ENCODE measurements around the gene EEFSEC.

The EEFSEC gene

DNA sequence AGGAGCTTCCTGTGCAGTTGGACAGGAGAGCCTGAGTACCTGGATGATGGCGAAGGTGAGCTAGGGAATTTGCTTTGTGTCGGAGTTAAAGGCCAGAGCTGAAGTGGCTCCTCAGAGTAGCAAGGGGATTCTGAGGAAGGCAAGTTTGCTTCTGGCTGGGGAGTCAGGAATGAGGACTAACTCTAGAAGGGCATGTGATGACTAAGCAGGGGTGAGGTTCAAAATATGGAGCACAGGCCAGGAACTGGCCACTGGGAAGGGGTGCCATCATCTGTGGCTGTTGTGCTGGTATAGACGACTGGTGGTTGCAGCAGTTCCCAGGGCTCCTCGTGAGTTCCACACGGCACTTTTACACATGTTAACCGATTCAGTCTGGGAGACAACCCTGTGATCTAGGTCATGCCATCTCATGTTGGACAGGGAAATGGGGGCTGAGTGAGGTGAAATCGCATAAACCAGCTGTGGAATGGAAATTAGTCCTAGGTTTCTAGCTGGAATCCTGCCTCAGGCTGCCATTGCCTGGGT is 100.8 kb downstream of the EEFSEC start:
- DNase-seq (ENCODE audit: low read depth) = no peak
- TF ChIP-seq, protein P1, sequence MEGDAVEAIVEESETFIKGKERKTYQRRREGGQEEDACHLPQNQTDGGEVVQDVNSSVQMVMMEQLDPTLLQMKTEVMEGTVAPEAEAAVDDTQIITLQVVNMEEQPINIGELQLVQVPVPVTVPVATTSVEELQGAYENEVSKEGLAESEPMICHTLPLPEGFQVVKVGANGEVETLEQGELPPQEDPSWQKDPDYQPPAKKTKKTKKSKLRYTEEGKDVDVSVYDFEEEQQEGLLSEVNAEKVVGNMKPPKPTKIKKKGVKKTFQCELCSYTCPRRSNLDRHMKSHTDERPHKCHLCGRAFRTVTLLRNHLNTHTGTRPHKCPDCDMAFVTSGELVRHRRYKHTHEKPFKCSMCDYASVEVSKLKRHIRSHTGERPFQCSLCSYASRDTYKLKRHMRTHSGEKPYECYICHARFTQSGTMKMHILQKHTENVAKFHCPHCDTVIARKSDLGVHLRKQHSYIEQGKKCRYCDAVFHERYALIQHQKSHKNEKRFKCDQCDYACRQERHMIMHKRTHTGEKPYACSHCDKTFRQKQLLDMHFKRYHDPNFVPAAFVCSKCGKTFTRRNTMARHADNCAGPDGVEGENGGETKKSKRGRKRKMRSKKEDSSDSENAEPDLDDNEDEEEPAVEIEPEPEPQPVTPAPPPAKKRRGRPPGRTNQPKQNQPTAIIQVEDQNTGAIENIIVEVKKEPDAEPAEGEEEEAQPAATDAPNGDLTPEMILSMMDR (IDR thresholded peaks at IDR 0.05; ENCODE audit: control insufficient read depth, insufficient read depth, low read depth, low read length, missing control alignments) = no peak
- no peak overlapping the region for H3K4me3 ChIP-seq (ENCODE audit: control insufficient read depth, low read depth, low read length)

DNA sequence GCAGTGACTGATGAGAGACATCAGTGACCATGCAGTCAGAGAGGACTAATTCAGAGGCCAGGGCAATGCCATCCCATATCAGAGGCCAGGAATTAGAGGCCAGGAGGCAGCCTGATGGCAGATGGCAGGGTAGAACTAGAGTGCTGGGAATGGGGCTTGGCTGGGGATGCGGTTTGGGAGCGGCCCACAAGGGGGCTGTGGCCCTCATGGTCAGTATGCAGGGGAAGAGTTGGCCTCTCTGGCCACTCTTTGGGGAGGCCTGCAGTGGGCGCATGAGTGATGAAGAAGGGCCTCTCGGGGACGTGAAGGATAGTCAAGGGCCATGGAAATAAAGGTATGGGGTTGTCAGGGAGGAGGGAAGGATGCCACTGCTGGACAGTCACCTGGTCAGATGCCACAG is 101.7 kb downstream of the EEFSEC start:
- TF ChIP-seq, protein P1 (IDR thresholded peaks at IDR 0.05; ENCODE audit: control insufficient read depth, insufficient read depth, low read depth, low read length, missing control alignments) = no peak
- DNase-seq (ENCODE audit: low read depth) = no peak
- H3K4me3 ChIP-seq (ENCODE audit: control insufficient read depth, low read depth, low read length) = no peak overlapping the region

DNA sequence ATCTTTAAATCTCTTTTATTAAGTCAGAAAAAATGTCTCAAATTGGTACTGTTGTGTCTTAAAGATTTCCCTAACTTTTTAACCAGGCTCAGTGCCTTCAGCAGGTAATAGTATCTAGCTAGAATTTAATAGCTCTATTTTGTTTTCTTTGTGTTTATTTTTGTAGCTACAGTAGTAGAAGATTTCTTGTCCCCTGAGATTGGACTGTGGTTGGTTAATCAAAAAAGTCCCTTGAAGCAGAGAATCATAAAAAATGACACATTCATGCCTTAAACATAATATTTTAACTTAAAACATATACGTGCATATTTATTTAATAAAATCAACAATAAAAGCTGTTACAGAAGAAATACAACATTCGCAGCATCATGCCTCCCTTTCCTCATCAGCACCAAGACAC is 102.8 kb downstream of the EEFSEC start:
- H3K4me3 ChIP-seq (ENCODE audit: control insufficient read depth, low read depth, low read length) = no peak overlapping the region
- no peak for DNase-seq (ENCODE audit: low read depth)
- TF ChIP-seq, protein P1 (IDR thresholded peaks at IDR 0.05; ENCODE audit: control insufficient read depth, insufficient read depth, low read depth, low read length, missing control alignments) = no peak

DNA sequence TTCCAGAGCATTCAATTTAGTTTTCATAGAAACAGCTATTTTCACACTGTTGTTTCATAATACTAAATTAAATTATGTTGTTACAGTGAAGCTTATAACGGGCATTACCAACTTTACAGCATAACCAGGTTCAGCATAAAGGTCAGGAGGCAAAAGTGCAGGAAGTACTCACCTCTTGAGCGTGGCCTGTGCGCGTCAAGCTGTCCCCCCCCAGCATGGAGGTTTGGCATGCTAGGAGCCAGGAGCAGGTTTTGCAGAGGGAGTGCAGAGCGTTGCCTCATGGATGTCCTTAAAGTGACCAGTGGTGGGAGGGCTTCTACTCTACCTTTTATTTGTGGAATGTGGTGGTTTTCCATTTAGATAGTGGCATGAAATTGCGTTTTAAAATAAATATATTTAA is 104.4 kb downstream of the EEFSEC start:
- TF ChIP-seq, protein P1 (IDR thresholded peaks at IDR 0.05; ENCODE audit: control insufficient read depth, insufficient read depth, low read depth, low read length, missing control alignments) = no peak
- DNase-seq (ENCODE audit: low read depth) = no peak
- H3K4me3 ChIP-seq (ENCODE audit: control insufficient read depth, low read depth, low read length) = no peak overlapping the region

DNA sequence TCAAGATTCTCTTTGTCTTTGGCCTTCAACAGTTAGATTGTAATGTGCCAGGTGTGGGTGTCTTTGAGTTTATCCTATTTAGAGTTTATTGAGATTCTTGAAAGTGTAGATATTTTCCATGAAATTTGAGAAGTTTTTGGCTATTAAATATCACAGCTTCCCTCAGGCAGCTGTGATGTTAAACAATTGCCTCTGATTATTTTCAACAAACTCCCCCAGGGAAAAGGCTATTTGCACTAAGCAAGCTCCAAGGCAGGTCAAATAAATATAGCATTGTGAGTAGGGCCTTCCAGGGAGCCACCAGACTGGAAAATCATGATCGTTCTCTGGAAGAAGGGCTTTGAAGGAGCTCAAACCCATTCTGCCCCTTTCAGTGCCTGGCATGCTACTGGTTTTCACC is 107.0 kb downstream of the EEFSEC start:
- TF ChIP-seq, protein P1 (IDR thresholded peaks at IDR 0.05; ENCODE audit: control insufficient read depth, insufficient read depth, low read depth, low read length, missing control alignments) = no peak
- DNase-seq (ENCODE audit: low read depth) = no peak
- H3K4me3 ChIP-seq (ENCODE audit: control insufficient read depth, low read depth, low read length) = no peak overlapping the region

- H3K4me3 ChIP-seq (ENCODE audit: control insufficient read depth, low read depth, low read length) = no peak overlapping the region
- no peak for DNase-seq (ENCODE audit: low read depth)
- TF ChIP-seq, protein P1 (IDR thresholded peaks at IDR 0.05; ENCODE audit: control insufficient read depth, insufficient read depth, low read depth, low read length, missing control alignments) = no peak
Observed at GRCh38 chr3:128262457-128262856, 109.2 kb downstream of the EEFSEC start.

- TF ChIP-seq, protein P1 (IDR thresholded peaks at IDR 0.05; ENCODE audit: control insufficient read depth, insufficient read depth, low read depth, low read length, missing control alignments) = no peak
- no peak for DNase-seq (ENCODE audit: low read depth)
- no peak overlapping the region for H3K4me3 ChIP-seq (ENCODE audit: control insufficient read depth, low read depth, low read length)
Observed at GRCh38 chr3:128263118-128263517, 109.8 kb downstream of the EEFSEC start.

All from AG09309 (cell line).